ENCODE measurements around the gene TMEM259.

- TF ChIP-seq POLR2A (IDR thresholded peaks at IDR 0.05; ENCODE audit: low read depth, low read length) (no peak), POLR2AphosphoS5 (IDR thresholded peaks at IDR 0.05; ENCODE audit: insufficient read depth, low read depth, low read length) (no peak), CTCF (IDR thresholded peaks at IDR 0.05; ENCODE audit: extremely low read depth in 1 of 2, insufficient read depth in 1 of 2, low read depth in 1 of 2, low read length in 2 of 2) (no peak), MYC (IDR thresholded peaks at IDR 0.05; ENCODE audit: low read depth, low read length) (no peak), EZH2 (IDR thresholded peaks at IDR 0.05; ENCODE audit: borderline replicate concordance, low read depth, low read length, severe bottlenecking) (no peak), MAX (IDR thresholded peaks at IDR 0.05; ENCODE audit: insufficient read depth, insufficient read length) (no peak), GATA2 (IDR thresholded peaks at IDR 0.05; ENCODE audit: insufficient read depth, insufficient read length, low read depth, low read length) (no peak)
Measured at GRCh38 chr19:1026783-1027649, 6.1 kb upstream of the TMEM259 start.
